ENCODE results near the gene GTF3A. TPM values are rescaled to one million over a fixed set of nuclear protein-coding genes. Genes with fewer than 3 reads are reported as not detected.

The GTF3A gene
- total and polyA plus RNA-seq, 8 donors: 53.4 to 220 (median 117) TPM

GRCh38 chr13:27405546-27406134, 18.8 kb upstream of the GTF3A start:
- no peak for TF ChIP-seq CTCF (IDR thresholded peaks at IDR 0.05)
- TF ChIP-seq POLR2AphosphoS5 (IDR thresholded peaks at IDR 0.05): no peak
- TF ChIP-seq POLR2A (IDR thresholded peaks at IDR 0.05): no peak
- TF ChIP-seq EP300 (IDR thresholded peaks at IDR 0.05): no peak
- H3K9me3 ChIP-seq: no peaks in the 10 kb centered on the region
- H3K4me3 ChIP-seq: no peak overlapping the region
- intact Hi-C loops (cut with DNase I; ENCODE audit: low total_unique reads): no loop called here
- H3K27me3 ChIP-seq: no peaks in the 10 kb centered on the region
- no peaks in the 10 kb centered on the region for H3K36me3 ChIP-seq
- peak overlapping the region; percentile 79 to 87 (median 86) for H3K27ac ChIP-seq
- 82 to 91% (median 86%) methylated on average over 5 of the region's 5 CpGs for whole genome bisulfite sequencing, 5 donors
- DNase-seq: peak in 1 of 2 donors; percentile 22
- peaks cover 22 to 54% (median 46%) of the 10 kb centered on the region in 4 donors for H3K4me1 ChIP-seq

GRCh38 chr13:27406178-27406939, 18.1 kb upstream of the GTF3A start:
- intact Hi-C loops (cut with DNase I; ENCODE audit: low total_unique reads): no loop called here
- no peaks in the 10 kb centered on the region for H3K36me3 ChIP-seq
- no peak overlapping the region for H3K4me3 ChIP-seq
- TF ChIP-seq CTCF (IDR thresholded peaks at IDR 0.05) (peak in 4 of 7 experiments; percentile 36 to 63 (median 46)), POLR2AphosphoS5 (IDR thresholded peaks at IDR 0.05) (no peak), EP300 (IDR thresholded peaks at IDR 0.05) (no peak), POLR2A (IDR thresholded peaks at IDR 0.05) (no peak)
- peak overlapping the region in 4 of 5 donors; percentile 79 to 87 (median 84) for H3K27ac ChIP-seq
- no peaks in the 10 kb centered on the region for H3K9me3 ChIP-seq
- DNase-seq: peak in 1 of 2 donors; percentile 77
- H3K4me1 ChIP-seq: peaks cover 18 to 47% (median 41%) of the 10 kb centered on the region in 4 donors
- 82 to 88% (median 85%) methylated on average over 12 of the region's 12 CpGs for WGBS, 5 donors
- no peaks in the 10 kb centered on the region for H3K27me3 ChIP-seq

GRCh38 chr13:27408074-27408473, 16.3 kb upstream of the GTF3A start:
- intact Hi-C loops (cut with DNase I; ENCODE audit: low total_unique reads): no loop called here
- WGBS, 5 donors: 77 to 89% (median 84%) methylated on average over 4 of the region's 4 CpGs

More at GRCh38 chr13:27408074-27408473, 16.3 kb upstream of the GTF3A start:
- Histone ChIP-seq H3K36me3 (no peaks in the 10 kb centered on the region), H3K27me3 (no peaks in the 10 kb centered on the region), H3K27ac (no peak overlapping the region), H3K4me3 (no peak overlapping the region), H3K9me3 (no peaks in the 10 kb centered on the region), H3K4me1 (peaks cover 13 to 35% (median 28%) of the 10 kb centered on the region in 4 donors)
- no peak for DNase-seq
- TF ChIP-seq CTCF (IDR thresholded peaks at IDR 0.05): no peak
- no peak for TF ChIP-seq POLR2AphosphoS5 (IDR thresholded peaks at IDR 0.05)
- TF ChIP-seq EP300 (IDR thresholded peaks at IDR 0.05): no peak
- TF ChIP-seq POLR2A (IDR thresholded peaks at IDR 0.05): no peak

Measured in stomach (tissue), 9 donors.